MM.1S (cell line): Measurements from ENCODE around the gene ZAP70.

Source experiments
- EZH2 ChIP-seq: fragments of 300-600 bp; sonication (generic); optimal IDR thresholded peaks from 2 replicates; pipeline ENCODE3; 2017; ENCODE audit warnings: low read depth, mild to moderate bottlenecking, antibody characterized with exemption, low read length, mixed read lengths
- EZH2phosphoT487 ChIP-seq: fragments of 300-600 bp; sonication (generic); IDR thresholded peaks from 2 replicates; pipeline ENCODE4 v1.6.1; 2018; ENCODE audit warnings: antibody characterized with exemption, low read length
- TF ChIP-seq, protein P1 (sequence below): fragments of 300-600 bp; sonication (generic); IDR thresholded peaks from 2 replicates; pipeline ENCODE4 v1.5.1; 2016; ENCODE audit warnings: antibody characterized with exemption, low read length, mixed read lengths

DNA sequence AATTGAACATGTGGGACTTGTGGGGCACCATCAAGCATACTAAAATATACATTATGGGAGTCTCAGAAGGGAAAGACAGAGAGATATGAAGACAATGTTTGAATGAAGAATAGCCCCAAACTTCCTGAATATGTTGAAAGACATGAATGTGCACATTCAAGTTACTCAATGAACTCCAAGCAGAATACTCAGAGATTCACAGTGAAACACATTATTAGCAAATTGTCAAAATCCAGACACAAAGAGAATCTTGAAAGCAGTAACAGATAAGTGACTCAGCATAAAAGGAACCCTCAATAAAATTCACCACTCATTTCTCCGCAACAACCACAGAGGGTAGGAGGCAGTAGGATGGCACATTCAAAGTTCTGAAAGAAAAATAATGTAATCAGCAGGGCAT is 35.1 kb upstream of the ZAP70 start:
- TF ChIP-seq, protein P1, sequence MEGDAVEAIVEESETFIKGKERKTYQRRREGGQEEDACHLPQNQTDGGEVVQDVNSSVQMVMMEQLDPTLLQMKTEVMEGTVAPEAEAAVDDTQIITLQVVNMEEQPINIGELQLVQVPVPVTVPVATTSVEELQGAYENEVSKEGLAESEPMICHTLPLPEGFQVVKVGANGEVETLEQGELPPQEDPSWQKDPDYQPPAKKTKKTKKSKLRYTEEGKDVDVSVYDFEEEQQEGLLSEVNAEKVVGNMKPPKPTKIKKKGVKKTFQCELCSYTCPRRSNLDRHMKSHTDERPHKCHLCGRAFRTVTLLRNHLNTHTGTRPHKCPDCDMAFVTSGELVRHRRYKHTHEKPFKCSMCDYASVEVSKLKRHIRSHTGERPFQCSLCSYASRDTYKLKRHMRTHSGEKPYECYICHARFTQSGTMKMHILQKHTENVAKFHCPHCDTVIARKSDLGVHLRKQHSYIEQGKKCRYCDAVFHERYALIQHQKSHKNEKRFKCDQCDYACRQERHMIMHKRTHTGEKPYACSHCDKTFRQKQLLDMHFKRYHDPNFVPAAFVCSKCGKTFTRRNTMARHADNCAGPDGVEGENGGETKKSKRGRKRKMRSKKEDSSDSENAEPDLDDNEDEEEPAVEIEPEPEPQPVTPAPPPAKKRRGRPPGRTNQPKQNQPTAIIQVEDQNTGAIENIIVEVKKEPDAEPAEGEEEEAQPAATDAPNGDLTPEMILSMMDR = no peak
- TF ChIP-seq EZH2 = no peak
- no peak for TF ChIP-seq EZH2phosphoT487
